Pulmonary artery endothelial cell (primary cell): ENCODE data around the gene ADAM12. TPM values are rescaled to one million over a fixed set of nuclear protein-coding genes. Genes with fewer than 3 reads are reported as not detected.
"Not testable (repeated sequence)": the region's sequence is repeated elsewhere in the genome, so short reads cannot be mapped to it uniquely, and the experiment has no call there.

Source experiments
- DNase-seq: peaks from one replicate; pipeline ENCODE4 v3.0.0-alpha.2; 2011; ENCODE audit warnings: low read depth, low spot score
- total RNA-seq: library from RNA; depleted of rRNA; stranded (reverse); fragments of >200 nt; gene quantifications from 2 replicates; pipeline ENCODE4 v1.2.3, GENCODE V29; 2014

ADAM12 gene
- total RNA-seq, 1 donor from 2014 or later = 0.13 TPM

- no peak for DNase-seq
These were observed 123.9 kb downstream of the ADAM12 start for GRCh38 chr10:126264102-126265018.

GRCh38 chr10:126263006-126263676, 125.1 kb downstream of the ADAM12 start:
- DNase-seq = no peak

- DNase-seq = no peak
These were observed 125.9 kb downstream of the ADAM12 start for GRCh38 chr10:126262233-126262838.

- DNase-seq = no peak
These were observed 128.4 kb downstream of the ADAM12 start for GRCh38 chr10:126259760-126260479.

GRCh38 chr10:126256864-126257263, 131.4 kb downstream of the ADAM12 start:
- DNase-seq = no peak

GRCh38 chr10:126255313-126255712, 133.0 kb downstream of the ADAM12 start:
- DNase-seq = no peak

- DNase-seq = no peak
These were observed 134.7 kb downstream of the ADAM12 start for GRCh38 chr10:126253611-126253998.

GRCh38 chr10:126252884-126253610, 135.2 kb downstream of the ADAM12 start:
- DNase-seq = no peak

GRCh38 chr10:126251778-126252407, 136.4 kb downstream of the ADAM12 start:
- no peak for DNase-seq

GRCh38 chr10:126250527-126251310, 137.6 kb downstream of the ADAM12 start:
- no peak for DNase-seq

GRCh38 chr10:126250045-126250444, 138.2 kb downstream of the ADAM12 start:
- no peak for DNase-seq

- DNase-seq = peak; percentile 68
These were observed 140.8 kb downstream of the ADAM12 start for GRCh38 chr10:126247446-126247975.

GRCh38 chr10:126246396-126246795, 141.9 kb downstream of the ADAM12 start:
- not testable (repeated sequence) for DNase-seq

GRCh38 chr10:126245501-126245900, 142.8 kb downstream of the ADAM12 start:
- no peak for DNase-seq

- no peak for DNase-seq
These were observed 144.3 kb downstream of the ADAM12 start for GRCh38 chr10:126243971-126244370.

- no peak for DNase-seq
These were observed 145.0 kb downstream of the ADAM12 start for GRCh38 chr10:126243306-126243705.

- DNase-seq = no peak
These were observed 145.6 kb downstream of the ADAM12 start for GRCh38 chr10:126242397-126243260.

GRCh38 chr10:126240483-126240882, 147.8 kb downstream of the ADAM12 start:
- no peak for DNase-seq
